ENCODE data around the gene LMF2.

The LMF2 gene

DNA sequence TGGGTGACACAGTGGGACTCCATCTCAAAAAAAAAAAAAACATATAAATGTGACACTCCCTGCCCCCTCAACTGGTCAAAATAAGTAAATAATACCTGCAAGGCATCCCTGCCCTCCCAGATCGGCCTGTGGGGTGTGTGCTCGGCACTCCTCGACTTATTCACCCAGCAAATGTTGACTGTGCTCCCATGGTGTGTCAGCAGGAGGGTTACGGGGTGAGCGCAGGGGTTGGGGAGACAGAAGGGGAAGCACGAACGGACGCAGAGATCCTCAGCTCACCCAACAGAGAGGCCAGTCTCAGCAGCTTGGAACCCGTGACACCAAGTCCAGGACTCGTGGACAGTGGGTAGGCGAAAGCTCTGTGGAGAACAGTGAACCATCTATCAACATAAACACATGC is 27.8 kb downstream of the LMF2 start:
- no peak for TF ChIP-seq GATA2 (IDR thresholded peaks at IDR 0.05; ENCODE audit: low read depth, low read length)
- no peak for TF ChIP-seq GATA3 (IDR thresholded peaks at IDR 0.05; ENCODE audit: low read depth, low read length)

DNA sequence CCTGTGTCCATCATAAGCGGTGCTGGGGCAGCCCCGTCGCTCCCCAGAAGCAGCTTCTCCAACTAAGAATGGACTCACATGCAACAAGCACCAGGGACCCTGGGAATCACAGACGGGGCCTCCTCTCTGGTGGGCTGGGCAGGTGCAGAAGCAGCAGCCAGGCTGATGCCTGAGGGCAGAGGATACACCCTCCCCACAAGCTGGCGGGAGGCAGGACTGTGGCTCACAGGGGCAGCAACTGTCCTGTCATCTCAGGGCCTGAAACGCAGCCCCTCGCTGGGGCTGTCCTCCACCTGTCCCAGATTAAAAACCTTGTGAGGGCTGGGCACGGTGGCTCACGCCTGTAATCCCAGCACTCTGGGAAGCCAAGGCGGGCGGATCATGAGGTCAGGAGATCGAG is 29.6 kb downstream of the LMF2 start:
- TF ChIP-seq GATA3 (IDR thresholded peaks at IDR 0.05; ENCODE audit: low read depth, low read length) (no peak), GATA2 (IDR thresholded peaks at IDR 0.05; ENCODE audit: low read depth, low read length) (no peak)

DNA sequence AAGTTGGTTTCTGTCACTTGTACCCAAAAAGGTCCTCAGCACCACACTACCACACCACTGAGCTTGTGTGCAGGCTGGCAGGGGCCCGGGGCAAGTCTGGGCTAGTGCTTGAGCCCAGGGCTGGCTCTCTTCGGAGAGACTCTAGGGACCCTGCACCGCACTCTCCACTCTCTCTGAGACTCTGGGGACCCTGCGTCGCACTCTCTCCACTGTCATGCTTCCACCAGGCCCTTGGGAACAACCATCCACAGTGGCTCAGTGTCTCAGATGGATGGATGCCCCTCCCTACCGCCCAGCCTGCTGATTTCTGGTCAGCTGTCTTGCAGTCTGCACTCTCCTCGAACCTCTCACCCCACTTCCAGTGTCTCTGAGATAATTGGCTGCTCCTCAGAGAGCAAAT is 30.6 kb downstream of the LMF2 start:
- no peak for TF ChIP-seq GATA2 (IDR thresholded peaks at IDR 0.05; ENCODE audit: low read depth, low read length)
- no peak for TF ChIP-seq GATA3 (IDR thresholded peaks at IDR 0.05; ENCODE audit: low read depth, low read length)

DNA sequence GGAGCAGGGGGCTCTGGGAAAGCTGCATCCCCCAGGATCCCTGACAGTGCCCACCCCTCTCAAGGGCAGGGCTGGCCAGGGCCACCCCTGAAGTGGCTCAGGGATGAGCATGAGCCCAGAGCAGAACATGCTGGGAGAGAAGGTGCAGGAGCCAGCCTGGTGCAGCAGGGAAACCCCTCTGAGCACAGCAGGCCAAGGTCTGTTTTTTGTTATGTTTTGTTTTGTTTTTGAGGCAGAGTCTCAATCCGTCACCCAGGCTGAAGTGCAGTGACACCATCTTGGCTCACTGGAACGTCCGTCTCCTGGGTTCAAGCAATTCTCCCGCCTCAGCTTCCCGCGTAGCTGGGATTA is 31.9 kb downstream of the LMF2 start:
- no peak for TF ChIP-seq GATA3 (IDR thresholded peaks at IDR 0.05; ENCODE audit: low read depth, low read length)

DNA sequence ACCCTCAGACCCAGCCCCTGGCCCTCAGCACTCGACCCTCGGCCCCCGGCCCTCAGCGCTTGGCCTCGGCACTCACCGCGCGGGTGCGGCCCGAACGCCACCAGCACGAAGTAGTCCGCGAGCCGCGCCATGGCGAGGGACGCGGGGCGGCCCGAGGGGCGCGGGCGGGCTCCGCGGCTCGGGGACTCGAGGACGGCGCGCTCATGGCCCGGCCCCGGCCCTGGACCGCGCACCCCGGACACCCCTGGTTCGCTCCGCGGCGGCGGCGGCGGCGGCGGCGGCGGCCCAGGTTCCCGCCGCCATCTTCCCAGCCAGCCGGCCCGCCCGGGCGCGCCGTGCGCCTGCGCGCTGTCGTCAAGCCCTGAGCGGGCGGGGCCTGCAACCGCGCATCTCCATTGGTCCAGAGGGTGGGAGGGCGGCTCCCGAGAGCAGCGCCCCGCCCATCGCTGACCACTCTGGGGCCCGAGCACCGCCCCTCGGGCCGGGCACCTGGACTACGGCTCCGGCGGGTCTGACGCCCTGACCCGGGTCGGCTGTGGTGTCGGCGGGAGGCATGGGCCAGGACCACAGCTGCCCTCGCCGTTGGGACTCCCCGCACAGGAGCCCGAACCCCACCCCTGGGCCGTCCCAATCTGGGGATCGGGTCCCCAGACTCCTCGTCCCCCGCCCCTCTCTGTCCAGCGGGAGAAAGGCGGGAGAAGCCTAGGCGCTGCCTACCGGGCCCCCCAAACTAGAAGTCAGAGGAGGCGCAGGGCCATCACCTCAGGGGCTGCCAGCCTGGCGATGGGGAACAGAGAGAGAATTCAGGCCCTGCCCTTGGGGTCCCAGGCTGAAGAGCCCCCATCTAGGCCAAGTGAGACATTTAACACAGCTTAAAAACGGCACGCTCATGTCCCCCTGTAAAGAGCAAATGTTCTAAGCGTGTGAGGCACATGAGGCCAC is 32.5 kb downstream of the LMF2 start, which contains the start of gene SBF1:
Gene SBF1 (minus strand): TSS at position 326 of the 942 bp plus-strand sequence. CDS start 195 bp downstream, at position 131.
- TF ChIP-seq GATA3 (IDR thresholded peaks at IDR 0.05; ENCODE audit: low read depth, low read length) (no peak), GATA2 (IDR thresholded peaks at IDR 0.05; ENCODE audit: low read depth, low read length) (no peak)

DNA sequence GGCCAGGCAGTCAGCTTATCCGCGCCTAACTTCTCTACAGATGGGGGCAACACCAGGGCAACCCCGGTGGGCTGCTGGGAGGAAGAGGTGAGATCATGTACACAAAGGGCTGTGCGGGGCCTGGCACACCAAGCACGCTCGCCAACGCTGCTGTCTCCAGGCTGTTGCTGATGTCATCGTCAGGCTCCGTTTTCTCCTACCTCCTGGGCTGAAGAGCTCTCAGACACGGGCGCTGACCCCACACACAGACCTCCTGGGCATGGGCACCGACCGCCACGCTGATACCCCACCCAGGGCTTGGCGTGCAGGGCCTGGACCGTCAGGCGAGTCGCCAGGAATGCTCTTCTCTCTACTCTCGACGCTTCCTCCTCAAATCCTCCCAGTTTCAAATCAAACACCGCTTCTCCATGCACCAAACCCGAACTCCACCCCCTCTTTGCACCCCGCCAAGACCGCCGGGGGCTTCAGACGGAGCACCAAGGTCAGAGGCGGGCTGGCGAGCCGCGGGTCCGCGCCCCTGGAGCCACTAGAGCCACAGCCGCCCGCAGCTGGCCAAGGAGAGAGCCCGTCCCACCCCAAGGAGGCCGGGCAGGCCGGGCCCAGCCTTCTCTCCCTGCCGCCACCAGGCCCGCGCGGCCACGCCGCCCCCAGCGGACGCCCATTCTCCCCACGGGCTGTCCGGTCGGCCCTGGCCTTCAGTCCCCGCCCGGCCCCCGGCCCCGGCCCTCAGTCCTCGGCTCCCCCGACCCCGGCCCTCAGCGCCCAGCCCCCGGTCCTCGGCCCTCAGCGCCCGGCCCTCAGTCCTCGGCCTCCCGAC is 33.4 kb downstream of the LMF2 start:
- TF ChIP-seq GATA3 (IDR thresholded peaks at IDR 0.05; ENCODE audit: low read depth, low read length) = no peak
- TF ChIP-seq GATA2 (IDR thresholded peaks at IDR 0.05; ENCODE audit: low read depth, low read length) = no peak

DNA sequence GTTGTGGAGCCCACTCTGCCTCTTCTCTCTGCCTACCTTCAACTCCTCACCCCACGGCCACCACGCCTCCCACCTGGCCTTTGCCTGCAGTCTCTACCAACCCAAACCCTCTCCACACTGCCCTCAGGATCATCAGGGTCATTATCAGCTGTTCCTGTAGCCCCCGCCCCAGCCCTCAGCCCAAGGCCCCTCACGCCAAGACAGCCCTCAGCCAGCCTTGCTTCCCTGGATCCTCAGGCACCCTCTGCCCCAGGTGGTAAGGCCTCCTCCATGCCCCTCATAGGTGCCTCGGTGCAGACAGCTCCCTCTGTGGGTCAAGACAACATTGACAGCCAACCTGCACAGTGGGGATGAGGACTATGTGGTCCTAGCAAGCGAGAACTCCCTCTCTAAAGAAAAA is 34.4 kb downstream of the LMF2 start:
- no peak for TF ChIP-seq GATA2 (IDR thresholded peaks at IDR 0.05; ENCODE audit: low read depth, low read length)
- TF ChIP-seq GATA3 (IDR thresholded peaks at IDR 0.05; ENCODE audit: low read depth, low read length) = no peak

DNA sequence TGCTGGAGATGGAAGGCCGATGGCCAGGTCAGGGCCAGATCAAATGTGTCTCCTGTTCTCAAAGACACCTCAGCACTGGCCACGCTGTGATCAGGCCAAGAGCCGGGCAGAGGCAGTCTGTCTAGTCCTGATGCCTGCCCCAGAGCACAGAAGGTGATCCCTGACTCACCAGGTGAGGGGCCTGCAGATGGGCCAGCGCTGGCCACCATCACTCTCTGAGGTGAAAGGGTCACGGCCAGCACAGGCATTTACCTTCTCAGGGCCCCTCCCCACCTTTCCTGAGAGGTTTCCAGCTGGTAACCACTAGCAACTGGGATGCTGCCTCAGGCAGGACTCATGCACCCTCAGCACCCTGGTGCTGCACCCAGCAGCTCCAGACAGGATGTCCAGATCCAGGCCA is 35.5 kb downstream of the LMF2 start:
- TF ChIP-seq GATA3 (IDR thresholded peaks at IDR 0.05; ENCODE audit: low read depth, low read length) (no peak), GATA2 (IDR thresholded peaks at IDR 0.05; ENCODE audit: low read depth, low read length) (no peak)

DNA sequence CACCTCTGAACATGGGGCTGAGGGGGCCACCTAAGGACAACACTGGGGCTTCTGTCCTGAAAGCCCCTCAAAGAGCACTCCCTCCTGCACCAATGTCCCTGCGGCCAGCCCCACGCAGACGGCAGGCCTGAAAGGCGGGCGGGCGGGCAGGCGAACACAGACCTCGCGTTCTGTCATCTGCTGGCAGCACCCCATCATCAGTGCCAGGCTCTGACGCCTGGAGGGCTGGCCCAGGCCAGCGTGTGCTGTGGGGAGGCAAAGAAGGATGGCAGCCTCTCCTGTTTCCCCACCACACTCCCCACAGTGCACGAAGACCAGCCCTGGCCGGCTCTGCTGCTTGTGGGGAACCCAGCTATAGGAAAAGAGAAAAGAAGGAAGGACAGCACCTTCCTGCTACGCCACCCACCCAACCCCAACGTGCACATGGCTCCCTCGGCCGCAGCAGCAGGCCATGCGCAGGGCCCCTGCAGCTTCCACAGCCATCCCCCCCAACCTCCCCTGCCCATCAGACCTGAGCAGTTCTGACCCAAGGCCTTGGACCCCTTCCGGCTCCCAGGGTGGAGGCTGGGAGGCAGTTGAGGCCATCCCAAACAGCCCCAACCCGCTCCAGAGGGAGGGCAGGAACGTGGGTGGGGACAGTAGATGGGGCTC is 36.2 kb downstream of the LMF2 start:
- TF ChIP-seq GATA2 (IDR thresholded peaks at IDR 0.05; ENCODE audit: low read depth, low read length) (no peak), GATA3 (IDR thresholded peaks at IDR 0.05; ENCODE audit: low read depth, low read length) (no peak)

DNA sequence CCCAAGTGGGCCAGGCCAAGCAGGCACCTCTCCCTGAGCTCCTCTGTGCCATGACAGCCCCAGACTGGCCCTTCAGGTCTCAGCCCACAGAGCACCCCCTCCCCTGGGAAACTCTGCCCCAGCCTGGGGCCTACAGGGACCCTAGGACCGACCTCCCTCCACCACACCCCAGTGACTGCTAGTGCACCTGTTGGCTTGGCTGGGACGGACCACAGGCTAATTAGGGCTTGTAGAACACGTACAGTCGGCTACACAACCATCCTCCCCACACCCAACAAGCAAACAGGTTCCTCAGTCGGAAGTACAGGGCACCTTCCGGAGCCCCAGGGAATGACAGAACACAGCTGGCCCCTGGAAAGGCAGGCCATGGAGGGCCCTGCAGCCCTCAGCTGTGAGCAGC is 37.0 kb downstream of the LMF2 start:
- TF ChIP-seq GATA2 (IDR thresholded peaks at IDR 0.05; ENCODE audit: low read depth, low read length) (no peak), GATA3 (IDR thresholded peaks at IDR 0.05; ENCODE audit: low read depth, low read length) (no peak)

DNA sequence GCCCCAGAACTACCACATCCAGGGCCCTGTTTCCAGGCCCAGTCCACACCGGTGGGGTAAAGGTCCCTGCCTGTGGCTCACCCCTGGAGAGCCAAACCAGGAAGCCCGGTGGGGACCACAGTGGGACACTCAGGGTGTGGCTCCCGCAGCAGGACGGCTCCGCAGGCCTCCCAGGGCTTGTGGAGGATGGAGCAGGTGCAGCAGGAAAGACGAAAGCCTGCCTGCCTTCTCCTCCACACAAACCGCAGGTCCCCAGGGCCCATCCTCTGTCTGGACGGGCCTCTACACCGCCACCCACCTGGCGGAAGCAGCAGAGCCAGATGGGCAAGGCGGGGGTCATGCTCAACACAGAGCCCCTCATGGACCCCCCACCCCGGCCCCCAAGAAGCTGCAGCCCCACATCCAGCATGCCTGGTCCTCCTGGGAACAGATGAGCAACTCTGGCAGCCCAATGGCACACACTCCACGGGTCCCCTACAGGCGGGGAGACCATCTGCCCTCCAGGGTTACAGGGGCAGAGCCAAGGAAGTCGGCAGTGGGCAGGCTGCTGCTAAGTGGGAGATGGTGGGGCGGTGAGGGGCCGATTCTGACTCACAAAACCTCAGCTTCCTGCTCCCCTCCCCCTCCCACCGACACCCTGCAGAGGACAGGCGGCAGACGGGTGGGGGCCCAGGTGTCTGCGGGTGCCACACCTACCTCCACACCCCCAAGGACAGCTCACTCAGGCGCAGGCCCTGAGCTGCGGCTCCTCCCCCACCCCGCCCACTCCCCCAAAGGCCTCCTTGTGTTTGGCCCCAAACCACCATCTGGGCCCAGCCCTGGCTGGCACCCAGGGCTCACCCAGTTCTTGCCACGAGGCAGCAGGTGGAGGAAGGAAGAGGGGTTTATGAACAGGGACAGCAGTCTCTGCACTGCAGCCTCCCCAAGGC is 37.9 kb downstream of the LMF2 start:
- TF ChIP-seq GATA3 (IDR thresholded peaks at IDR 0.05; ENCODE audit: low read depth, low read length) (no peak), GATA2 (IDR thresholded peaks at IDR 0.05; ENCODE audit: low read depth, low read length) (no peak)

DNA sequence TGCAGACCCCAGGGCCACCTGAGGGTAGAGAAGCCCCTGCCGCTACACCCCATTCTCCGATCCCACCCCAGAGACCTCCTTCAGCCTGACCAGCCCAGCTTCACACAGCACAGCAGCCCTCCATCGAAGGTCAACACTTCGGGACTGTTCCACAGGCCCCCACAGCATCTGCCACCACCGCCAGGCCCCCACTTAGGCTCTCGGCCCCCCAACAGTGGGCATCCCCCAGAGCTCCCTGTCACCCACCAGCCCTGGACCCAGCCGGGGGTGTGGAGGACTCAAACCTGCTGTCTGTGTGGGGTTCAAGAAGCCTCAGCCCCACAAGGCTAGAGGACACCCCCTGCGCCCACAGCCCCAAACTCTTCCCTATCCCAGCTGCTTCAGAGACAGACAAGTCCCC is 38.9 kb downstream of the LMF2 start:
- no peak for TF ChIP-seq GATA2 (IDR thresholded peaks at IDR 0.05; ENCODE audit: low read depth, low read length)
- TF ChIP-seq GATA3 (IDR thresholded peaks at IDR 0.05; ENCODE audit: low read depth, low read length) = no peak

DNA sequence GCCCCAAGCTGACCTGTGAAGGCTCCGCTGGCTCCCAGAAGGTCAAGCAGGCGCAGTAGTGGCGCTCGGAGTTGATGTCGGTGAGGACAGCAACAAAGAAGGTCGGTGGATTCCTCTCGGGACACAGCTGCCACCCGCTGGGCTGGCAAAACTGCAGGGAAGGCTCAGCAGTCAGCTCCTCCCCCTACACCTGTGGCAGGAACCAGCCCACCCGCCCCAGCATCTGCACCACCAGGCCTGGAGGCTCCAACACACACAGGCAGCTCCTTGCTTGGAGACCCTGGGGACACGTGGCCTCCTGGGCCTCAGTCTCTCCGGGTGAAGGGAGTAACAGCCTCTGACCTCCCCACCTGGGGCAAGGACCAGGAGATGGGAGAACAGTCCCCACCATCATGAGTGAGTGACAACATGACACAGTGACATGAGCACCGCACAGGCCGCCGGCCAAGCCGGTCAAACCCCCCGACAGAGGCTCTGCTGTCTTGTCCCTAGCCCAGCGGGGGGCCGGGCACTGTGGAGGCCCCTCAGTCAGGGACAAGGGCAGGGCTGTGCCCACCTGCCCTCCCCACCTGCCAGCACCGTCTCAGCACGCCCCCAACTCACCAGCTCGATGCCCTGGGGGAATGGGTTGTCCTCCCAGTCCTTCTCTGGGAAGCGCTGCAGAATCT is 39.6 kb downstream of the LMF2 start:
- TF ChIP-seq GATA3 (IDR thresholded peaks at IDR 0.05; ENCODE audit: low read depth, low read length) = no peak
- TF ChIP-seq GATA2 (IDR thresholded peaks at IDR 0.05; ENCODE audit: low read depth, low read length) = no peak
